Activated CD4-positive, alpha-beta T cell treated with anti-CD3 and anti-CD28 coated beads, Interleukin-2, amount 50 U/mL, for 16 hours (primary cell): Measurements from ENCODE around the gene TK2.
A peak's percentile ranks its signal among the peaks of the same experiment; 100 is the strongest.
"Not testable (repeated sequence)": the region's sequence is repeated elsewhere in the genome, so short reads cannot be mapped to it uniquely, and the experiment has no call there.

Source experiments
- DNase-seq: peaks from one replicate; pipeline ENCODE4 v3.0.0-alpha.2; 2020

TK2 gene

DNA sequence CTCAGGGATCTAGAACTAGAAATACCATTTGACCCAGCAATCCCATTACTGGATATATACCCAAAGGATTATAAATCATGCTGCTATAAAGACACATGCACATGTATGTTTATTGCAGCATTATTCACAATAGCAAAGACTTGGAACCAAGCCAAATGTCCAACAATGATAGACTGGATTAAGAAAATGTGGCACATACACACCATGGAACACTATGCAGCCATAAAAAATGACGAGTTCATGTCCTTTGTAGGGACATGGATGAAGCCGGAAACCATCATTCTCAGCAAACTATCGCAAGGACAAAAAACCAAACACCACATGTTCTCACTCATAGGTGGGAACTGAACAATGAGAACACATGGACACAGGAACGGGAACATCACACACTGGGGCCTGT is 48.4 kb downstream of the TK2 start:
- DNase-seq = not testable (repeated sequence)

GRCh38 chr16:66497921-66498320 is 52.0 kb downstream of the TK2 start:
- not testable (repeated sequence) for DNase-seq

DNA sequence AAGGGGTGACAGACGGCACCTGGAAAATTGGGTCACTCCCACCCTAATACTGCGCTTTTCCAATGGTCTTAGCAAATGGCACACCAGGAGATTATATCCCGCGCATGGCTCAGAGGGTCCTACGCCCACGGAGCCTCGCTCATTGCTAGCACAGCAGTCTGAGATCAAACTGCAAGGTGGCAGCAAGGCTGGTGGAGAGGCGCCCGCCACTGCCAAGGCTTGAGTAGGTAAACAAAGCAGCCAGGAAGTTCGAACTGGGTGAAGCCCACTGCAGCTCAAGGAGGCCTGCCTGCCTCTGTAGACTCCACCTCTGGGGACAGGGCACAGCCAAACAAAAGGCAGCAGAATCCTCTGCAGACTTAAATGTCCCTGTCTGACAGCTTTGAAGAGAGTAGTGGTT is 53.7 kb downstream of the TK2 start:
- DNase-seq = not testable (repeated sequence)

DNA sequence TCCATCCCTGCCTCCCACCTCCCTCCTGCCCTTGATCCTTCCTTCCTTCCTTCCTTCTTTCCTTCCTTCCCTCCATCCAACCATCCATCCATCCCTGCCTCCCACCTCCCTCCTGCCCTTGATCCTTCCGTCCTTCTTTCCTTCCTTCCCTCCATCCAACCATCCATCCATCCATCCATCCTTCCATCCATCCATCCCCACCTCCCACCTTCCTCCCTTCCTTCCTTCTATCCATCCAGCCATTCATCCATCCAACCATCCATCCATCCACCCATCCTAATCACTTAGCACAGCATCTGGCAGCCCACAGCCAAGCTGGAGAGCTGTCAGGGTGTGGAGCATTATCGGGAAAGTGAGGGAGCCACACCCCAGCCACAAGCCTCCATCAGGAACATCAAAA is 54.5 kb downstream of the TK2 start:
- DNase-seq = no peak

GRCh38 chr16:66494916-66495315 is 55.0 kb downstream of the TK2 start:
- DNase-seq = no peak

DNA sequence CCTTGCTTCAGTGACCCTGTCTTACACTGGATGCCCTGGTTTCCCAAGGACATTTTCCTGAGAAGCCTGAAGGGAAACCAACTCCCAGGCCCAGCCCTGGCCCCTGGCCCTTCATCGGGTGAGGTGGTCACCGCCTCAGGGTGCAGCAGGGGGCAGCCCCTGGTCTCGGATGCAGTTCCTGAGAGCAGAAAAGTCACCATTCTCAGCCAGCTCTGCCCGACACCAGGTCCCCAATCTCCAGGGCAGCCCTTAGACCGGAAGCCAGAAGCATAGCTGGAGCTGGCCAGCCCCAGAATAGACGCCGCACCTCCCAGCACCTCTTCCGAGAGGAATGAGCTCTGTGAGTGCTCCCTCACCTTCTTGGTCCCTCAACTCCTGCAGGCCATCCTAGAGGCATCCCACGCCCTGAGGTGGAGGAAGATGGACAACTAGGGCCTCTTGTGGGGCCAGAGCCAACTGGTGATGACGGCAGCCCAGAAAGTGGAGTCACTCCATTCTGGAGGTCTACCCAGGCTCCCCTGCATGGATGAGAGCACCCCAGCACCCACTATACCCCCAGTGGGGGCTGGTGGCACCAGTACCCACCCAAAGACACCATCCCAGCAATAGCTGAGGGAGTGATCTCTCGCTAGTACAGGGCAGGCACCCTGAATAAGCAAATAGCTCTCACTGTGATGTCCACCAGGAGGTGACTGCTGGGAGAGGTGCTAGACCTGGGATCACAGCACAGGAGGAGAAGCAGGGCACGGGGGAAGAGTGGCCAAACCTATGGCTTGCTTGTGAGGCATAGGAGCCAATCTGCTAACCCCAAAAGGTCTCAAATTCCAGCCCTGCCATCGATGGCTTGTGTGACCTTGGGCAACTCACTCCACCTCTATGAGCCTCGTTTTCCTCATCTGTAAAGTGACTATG is 56.2 kb downstream of the TK2 start:
- DNase-seq = no peak

DNA sequence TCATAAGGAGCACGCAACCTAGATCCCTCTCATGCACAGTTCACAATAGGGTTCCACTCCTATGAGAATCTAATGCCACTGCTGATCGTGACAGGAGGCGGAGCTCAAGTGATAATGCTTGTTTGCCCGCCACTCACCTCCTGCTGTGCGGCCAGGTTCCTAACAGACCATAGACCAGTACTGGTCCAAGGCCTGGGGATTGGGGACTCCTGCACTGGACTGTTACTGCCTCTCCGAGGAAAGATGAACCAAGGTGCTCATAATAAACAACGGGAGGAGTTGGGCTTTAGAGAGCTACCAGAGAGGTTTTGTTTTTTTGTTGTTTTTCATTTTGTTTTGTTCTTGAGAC is 58.2 kb downstream of the TK2 start:
- DNase-seq = no peak

DNA sequence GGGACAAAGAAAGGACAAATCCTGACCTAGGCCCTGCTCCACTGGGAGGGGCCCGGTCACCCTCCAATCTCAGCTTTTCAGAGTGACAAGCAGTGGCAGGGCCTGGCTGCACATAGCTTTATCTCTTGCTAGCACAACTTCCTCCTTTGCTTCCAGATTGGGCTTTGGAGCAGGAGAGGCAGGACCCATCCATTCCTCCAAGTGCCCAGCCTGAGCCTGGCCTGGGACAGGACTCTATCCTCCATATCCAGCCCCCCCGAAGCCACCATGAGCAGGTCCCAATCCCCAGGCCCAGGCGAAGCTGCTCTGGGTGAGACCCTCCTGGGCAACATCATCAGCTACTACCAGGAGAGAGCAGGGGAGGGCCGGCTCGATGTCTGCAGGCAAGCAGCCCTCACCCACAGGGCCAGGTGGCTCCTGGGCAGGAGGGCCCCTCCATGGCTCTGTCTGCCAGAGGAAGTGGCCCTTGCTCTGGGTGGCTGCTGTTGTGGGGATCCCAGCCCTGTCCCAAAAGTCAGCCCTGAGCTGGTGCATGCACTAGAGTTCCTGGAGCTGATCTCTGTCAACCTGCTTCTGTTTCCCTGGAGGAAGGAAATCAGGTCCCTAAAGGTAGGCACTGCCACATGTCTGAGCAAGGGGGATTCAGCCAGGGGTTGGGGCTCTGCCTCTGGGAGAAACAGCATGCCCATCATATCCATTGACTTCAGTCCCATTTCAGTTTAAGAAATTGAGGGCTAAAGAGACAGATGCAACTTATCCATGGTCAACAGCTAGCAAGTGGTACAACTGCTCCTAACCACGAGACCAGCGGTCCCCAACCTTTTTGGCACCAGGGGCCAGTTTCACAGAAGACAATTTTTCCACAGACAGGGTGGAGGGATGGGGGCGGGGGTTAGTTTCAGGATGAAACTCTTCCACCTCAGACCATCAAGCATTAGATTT is 58.9 kb downstream of the TK2 start:
- no peak for DNase-seq

- no peak for DNase-seq
Measured at GRCh38 chr16:66489818-66490217, 60.1 kb downstream of the TK2 start.

GRCh38 chr16:66489385-66489784 is 60.5 kb downstream of the TK2 start:
- no peak for DNase-seq

- DNase-seq = no peak
Measured at GRCh38 chr16:66488505-66488904, 61.4 kb downstream of the TK2 start.

DNA sequence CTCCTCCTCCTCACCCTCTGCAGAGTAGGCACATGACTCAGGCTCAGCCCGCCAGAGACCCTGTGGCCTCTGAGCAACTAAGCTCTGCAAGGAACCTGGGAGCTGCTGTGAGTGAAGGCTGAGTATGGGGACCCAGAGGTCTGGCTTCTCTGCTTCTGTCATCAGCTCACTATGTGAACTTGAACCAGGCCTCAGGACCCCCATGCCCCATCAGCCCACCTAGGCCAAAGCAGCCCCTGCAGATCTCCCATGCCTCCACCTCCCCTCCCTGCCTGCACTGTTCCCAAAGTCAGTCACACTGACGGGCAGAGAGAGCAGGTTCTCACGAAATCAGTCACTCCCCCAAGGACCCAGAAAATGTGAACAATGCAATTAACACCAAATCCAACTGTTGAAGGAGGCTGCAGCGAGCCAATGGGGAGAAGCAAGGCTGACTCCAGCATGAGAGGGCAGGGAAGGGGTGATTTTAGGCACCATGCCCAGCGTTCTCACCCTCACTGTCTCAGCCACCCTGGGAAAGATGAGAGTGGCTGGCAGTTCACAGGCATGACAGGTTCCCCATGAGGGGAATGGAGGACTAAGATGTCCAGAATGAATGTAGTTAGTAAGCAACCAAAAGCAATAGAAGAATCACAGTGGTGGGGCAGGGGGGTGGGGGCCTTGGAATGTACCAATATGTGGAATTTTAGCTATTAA is 62.2 kb downstream of the TK2 start:
- no peak for DNase-seq

DNA sequence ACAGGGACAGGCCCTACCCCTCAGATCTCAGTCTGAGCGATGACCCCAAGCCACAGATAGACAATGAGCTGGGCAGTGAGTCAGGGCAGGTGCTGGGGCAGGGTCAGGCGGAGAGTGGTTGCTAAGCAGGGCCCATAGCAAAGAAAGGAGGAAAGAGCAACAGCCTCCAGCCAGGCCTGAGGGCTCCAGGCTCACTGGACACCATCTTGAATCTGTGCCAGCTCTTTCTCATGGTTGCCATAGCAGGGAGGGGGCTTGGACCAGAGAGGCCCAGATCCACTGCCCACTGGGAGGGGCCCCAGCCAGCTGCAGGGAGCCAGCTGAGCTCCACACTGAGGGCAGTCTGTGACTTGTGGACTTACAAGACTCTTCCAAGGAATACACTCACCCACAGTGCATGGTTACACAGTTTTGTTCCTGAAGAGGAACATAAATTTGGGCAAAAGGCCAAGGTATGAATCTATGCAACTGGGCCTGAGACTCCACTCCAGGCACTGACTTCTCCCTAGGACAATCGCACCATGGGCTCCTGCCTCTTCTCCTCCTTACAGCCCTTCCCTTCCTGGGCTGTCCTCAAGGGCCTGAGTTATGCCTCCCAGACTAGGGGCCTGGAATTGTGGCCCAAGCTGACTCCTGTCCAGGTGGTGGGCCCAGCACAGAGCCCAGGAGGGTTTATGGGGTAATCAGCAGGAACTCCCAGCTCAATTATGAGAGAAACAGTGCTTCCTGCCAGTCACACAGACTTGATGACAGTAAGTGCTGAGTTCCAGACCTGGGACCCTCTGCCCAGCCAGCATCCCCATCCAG is 62.9 kb downstream of the TK2 start:
- no peak for DNase-seq

DNA sequence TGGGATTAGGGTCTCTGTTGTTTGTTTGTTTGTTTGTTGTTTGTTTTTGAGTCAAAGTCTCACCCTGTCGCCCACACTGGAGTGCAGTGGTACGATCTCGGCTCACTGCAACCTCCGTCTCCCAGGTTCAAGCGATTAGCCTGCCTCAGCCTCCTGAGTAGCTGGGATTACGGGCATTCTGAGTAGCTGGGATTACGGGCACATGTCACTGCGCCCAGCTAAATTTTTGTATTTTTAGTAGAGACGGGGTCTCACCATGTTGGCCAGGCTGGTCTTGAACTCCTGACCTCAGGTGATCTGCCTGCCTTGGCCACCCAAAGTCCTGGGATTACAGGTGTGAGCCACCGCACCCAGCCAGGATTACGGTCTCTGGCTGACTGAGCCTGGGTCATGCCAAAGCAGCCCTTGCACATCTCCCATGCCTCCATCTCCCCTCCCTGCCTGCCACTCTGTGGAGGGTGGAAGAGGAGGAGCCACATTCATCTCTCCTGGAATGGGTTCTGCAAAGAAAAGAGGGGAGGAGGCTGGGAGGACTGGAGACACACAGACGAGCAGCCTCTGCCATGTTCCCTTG is 63.6 kb downstream of the TK2 start:
- DNase-seq = no peak

DNA sequence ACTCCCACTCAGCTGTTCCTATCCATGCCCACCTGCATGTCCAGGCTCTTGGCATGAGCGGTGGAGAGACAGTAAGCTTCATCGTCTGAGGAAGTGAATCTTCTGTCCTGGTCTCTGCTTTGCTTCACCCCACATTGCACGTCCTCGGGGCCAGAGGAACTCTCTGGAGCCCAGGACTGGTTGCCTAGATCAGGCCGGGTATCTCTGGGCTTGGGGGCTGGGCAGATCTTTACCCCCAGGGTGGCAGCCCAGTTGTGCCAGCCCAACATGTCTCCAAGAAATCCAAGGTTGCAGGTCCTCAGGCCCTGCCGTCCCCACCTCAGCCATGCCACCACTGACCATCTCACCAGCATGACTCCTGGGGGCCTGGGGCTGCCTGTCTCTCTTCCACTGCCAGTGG is 64.5 kb downstream of the TK2 start:
- DNase-seq = no peak

GRCh38 chr16:66484453-66485213 is 65.3 kb downstream of the TK2 start:
- DNase-seq = no peak

GRCh38 chr16:66483689-66484452 is 66.1 kb downstream of the TK2 start:
- DNase-seq = peak; percentile 84

DNA sequence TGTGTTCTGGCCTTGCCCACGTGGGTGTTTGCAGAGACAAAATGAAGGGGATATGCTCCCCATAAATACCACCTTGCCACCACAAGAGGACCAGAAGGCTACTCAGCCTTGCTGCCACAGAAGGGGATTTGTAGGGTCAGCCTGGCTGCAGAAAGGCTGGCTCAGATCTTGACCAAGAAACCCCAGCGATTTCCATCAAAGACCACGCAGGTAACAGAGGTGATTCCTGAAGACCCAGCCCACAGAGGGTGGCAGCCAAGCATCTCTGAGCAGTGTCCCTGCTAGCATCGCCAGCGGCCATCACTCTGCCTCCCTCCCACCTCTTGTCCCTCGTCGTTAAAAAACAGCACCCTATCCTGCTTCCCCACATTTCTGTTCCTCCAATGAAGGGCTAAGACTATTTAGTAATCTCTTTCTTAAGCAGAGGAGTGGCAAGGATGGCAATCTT is 68.0 kb downstream of the TK2 start:
- no peak for DNase-seq

DNA sequence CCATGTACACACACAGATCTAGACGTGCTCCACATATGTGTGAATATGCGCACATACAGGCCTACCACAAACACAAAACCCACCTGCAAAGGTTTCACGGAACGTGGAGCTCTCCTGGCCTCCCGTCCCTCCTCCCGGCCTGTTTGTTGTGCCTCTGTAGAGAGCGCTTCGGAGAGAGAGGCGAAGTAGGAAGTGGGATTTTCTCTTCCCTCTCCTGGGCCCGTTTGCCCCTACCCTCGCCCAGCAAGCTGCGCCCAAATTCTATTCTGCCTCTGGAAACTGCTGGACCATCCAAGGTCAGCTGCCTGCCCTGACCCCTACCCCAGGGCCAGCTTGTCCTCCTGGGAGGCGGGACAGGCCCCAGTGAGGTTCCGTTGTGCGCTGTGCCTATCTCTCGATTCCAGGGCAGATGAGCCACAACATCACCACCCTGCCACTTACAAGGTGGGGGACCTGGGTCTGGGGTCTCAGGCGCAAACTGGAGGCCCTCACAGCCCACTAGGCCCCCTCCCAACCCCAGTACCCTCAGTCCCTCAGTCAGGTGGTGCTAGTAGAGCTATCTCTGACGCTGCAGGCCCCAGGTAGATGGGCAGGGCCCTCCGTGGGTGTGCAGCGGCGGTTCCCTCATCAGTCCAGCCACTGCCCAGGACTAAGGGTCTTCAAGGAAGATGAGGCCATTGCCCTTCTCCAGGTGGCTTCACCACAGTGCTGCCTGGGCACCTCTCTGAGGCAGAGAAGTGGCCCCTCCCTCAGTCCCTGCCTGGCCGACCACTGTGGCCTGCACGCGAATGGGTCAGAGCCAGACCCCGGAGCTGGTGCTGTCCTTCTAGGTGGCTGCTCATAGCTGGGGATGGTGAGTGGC is 68.6 kb downstream of the TK2 start:
- no peak for DNase-seq
